PC-3 (cell line): ENCODE results near the gene PTGFR.

Experiments
- EZH2 ChIP-seq: fragments of 300-600 bp; sonication (generic); IDR thresholded peaks from one replicate; pipeline ENCODE4 v1.6.1; 2017; ENCODE audit warnings: antibody characterized with exemption, mild to moderate bottlenecking, low read length; ENCODE audit not compliant: unreplicated experiment
- TF ChIP-seq, protein P1 (sequence below): fragments of 300-600 bp; sonication (generic); conservative IDR thresholded peaks from 2 replicates; pipeline ENCODE4 v1.5.1; 2017; ENCODE audit warnings: antibody characterized with exemption, low read depth, mild to moderate bottlenecking, low read length

- TF ChIP-seq, protein P1, sequence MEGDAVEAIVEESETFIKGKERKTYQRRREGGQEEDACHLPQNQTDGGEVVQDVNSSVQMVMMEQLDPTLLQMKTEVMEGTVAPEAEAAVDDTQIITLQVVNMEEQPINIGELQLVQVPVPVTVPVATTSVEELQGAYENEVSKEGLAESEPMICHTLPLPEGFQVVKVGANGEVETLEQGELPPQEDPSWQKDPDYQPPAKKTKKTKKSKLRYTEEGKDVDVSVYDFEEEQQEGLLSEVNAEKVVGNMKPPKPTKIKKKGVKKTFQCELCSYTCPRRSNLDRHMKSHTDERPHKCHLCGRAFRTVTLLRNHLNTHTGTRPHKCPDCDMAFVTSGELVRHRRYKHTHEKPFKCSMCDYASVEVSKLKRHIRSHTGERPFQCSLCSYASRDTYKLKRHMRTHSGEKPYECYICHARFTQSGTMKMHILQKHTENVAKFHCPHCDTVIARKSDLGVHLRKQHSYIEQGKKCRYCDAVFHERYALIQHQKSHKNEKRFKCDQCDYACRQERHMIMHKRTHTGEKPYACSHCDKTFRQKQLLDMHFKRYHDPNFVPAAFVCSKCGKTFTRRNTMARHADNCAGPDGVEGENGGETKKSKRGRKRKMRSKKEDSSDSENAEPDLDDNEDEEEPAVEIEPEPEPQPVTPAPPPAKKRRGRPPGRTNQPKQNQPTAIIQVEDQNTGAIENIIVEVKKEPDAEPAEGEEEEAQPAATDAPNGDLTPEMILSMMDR = no peak
- no peak for TF ChIP-seq EZH2
Observed at GRCh38 chr1:78465143-78465542, 25.6 kb upstream of the PTGFR start.
